Vagina (tissue), 2 donors: Measurements from ENCODE around the gene TEX19. TPM values are rescaled to one million over a fixed set of nuclear protein-coding genes. Genes with fewer than 3 reads are reported as not detected.
"Not testable (repeated sequence)": the region's sequence is repeated elsewhere in the genome, so short reads cannot be mapped to it uniquely, and the experiment has no call there.

Experiments
- DNase-seq, 2 donors: peaks; one replicate each; pipeline ENCODE4 v3.0.0-alpha.2; 2017; ENCODE audit errors: extremely low spot score in 2 of 2
- H3K27ac ChIP-seq: fragments of 200-600 bp; sonication (generic); one replicate; pipeline ENCODE4 v1.5.1; 2019
- H3K27me3 ChIP-seq: fragments of 200-600 bp; sonication (generic); one replicate; pipeline ENCODE4 v1.5.1; 2019
- H3K36me3 ChIP-seq, 2 donors: fragments of 200-600 bp; sonication (generic); one replicate each; pipeline ENCODE4 v1.5.1; 2017 to 2019
- H3K4me1 ChIP-seq: fragments of 200-600 bp; sonication (generic); one replicate; pipeline ENCODE4 v1.5.1; 2019
- H3K4me3 ChIP-seq, 2 donors: fragments of 200-600 bp; sonication (generic); 1 replicate in 1 of 2; 2 replicates in 1 of 2; pipeline ENCODE4 v1.5.1; 2016 to 2019
- H3K9me3 ChIP-seq: fragments of 200-600 bp; sonication (generic); one replicate; pipeline ENCODE4 v1.5.1; 2019
- CTCF ChIP-seq, 3 experiments: fragments of 450-650 bp in 2 of 3; fragments of 200-600 bp in 1 of 3; sonication (generic) in 1 of 3; IDR thresholded peaks; one replicate each; pipeline ENCODE4 v1.5.1; 2017 to 2019; ENCODE audit warnings: antibody characterized with exemption in 3 of 3, mild to moderate bottlenecking in 2 of 3, moderate library complexity in 2 of 3
- POLR2A ChIP-seq, 2 donors: fragments of 450-650 bp; IDR thresholded peaks; one replicate each; pipeline ENCODE4 v1.6.1; 2017; ENCODE audit warnings: antibody characterized with exemption in 2 of 2, mild to moderate bottlenecking in 2 of 2, moderate library complexity in 2 of 2
- POLR2AphosphoS5 ChIP-seq, 2 donors: sonication (generic); formaldehyde crosslinking; IDR thresholded peaks; one replicate each; pipeline ENCODE4 v1.9.0; 2017; ENCODE audit warnings: antibody characterized with exemption in 2 of 2, mild to moderate bottlenecking in 2 of 2, low read depth in 1 of 2; ENCODE audit not compliant: insufficient read depth in 1 of 2
- intact Hi-C: fragments of 100-400 bp; cut with DNase I; formaldehyde crosslinking; loops from one replicate; pipeline ENCODE4 v1.15.1; 2023
- total RNA-seq: library from RNA; depleted of rRNA; stranded (reverse); fragments of >200 nt; gene quantifications from one replicate; pipeline ENCODE4 v1.2.3, GENCODE V29; 2016

TEX19 gene
- total RNA-seq, 1 donor from 2014 or later = not detected

- TF ChIP-seq POLR2A (IDR thresholded peaks at IDR 0.05) (no peak), POLR2AphosphoS5 (IDR thresholded peaks at IDR 0.05; ENCODE audit: insufficient read depth in 1 of 2, low read depth in 1 of 2) (no peak), CTCF (IDR thresholded peaks at IDR 0.05) (no peak)
- Histone ChIP-seq H3K4me1 (no peaks in the 10 kb centered on the region), H3K36me3 (no peaks in the 10 kb centered on the region), H3K4me3 (no peak overlapping the region), H3K9me3 (no peaks in the 10 kb centered on the region), H3K27ac (no peak overlapping the region), H3K27me3 (no peaks in the 10 kb centered on the region)
- no peak for DNase-seq
- intact Hi-C loops = loop anchor here (10.0 kb wide), 1 partner anchor 429 kb away; no protein-coding TSS in a partner anchor
Measured at GRCh38 chr17:82345151-82345976, 13.7 kb upstream of the TEX19 start.

GRCh38 chr17:82346342-82347300 is 12.4 kb upstream of the TEX19 start:
- Histone ChIP-seq H3K4me3 (no peak overlapping the region), H3K4me1 (peaks cover 1% of the 10 kb centered on the region), H3K36me3 (no peaks in the 10 kb centered on the region), H3K27ac (no peak overlapping the region), H3K27me3 (no peaks in the 10 kb centered on the region), H3K9me3 (no peaks in the 10 kb centered on the region)
- intact Hi-C loops = loop anchor here (10.0 kb wide), 1 partner anchor 428 kb away; no protein-coding TSS in a partner anchor
- TF ChIP-seq CTCF (IDR thresholded peaks at IDR 0.05) (no peak), POLR2AphosphoS5 (IDR thresholded peaks at IDR 0.05; ENCODE audit: insufficient read depth in 1 of 2, low read depth in 1 of 2) (no peak), POLR2A (IDR thresholded peaks at IDR 0.05) (no peak)
- no peak for DNase-seq

DNA sequence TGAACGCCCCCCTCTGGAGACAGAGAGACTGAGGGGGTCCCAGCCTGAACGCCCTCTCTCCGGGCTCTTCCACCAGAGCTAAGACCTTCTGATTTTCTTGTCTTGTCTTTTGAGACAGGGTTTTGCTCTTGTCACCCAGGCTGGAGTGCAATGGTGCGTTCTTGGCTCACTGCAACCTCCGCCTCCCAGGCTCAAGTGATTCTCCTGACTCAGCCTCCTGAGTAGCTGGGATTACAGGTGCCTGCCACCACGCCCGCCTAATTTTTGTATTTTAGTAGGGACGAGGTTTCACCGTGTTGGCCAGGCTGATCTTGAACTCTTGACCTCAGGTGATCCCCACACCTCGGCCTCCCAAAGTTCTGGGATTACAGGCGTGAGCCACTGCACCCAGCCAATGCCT is 11.1 kb upstream of the TEX19 start:
- peak overlapping the region; percentile 46 for H3K27ac ChIP-seq
- H3K36me3 ChIP-seq, H3K27me3 ChIP-seq, H3K9me3 ChIP-seq, DNase-seq, H3K4me3 ChIP-seq, H3K4me1 ChIP-seq: not testable (repeated sequence)
- intact Hi-C loops = loop anchor here (10.0 kb wide), 1 partner anchor 427 kb away; no protein-coding TSS in a partner anchor

DNA sequence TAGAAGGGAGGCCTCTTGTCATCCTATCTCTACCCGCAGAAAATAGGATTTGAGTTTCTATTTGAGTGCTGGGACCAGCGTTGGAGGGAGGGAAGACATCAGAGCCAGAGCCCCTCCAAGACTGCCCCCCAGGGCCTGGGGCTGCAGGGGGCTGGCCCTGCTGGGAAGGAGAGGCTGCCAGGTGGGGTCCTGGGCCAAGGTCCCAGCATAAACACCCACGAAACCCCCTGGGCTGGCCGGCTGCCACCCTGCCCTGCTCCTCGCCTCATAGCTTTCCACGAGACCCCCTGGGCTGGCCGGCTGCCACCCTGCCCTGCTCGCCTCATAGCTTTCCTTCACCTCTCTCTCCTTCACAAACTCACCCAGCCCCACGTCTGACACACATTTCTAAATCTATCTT is 10.6 kb upstream of the TEX19 start:
- H3K9me3 ChIP-seq = no peaks in the 10 kb centered on the region
- no peaks in the 10 kb centered on the region for H3K27me3 ChIP-seq
- TF ChIP-seq POLR2AphosphoS5 (IDR thresholded peaks at IDR 0.05; ENCODE audit: insufficient read depth in 1 of 2, low read depth in 1 of 2) = no peak
- no peak for TF ChIP-seq CTCF (IDR thresholded peaks at IDR 0.05)
- no peak for TF ChIP-seq POLR2A (IDR thresholded peaks at IDR 0.05)
- H3K4me1 ChIP-seq = peaks cover 7% of the 10 kb centered on the region
- DNase-seq = no peak
- H3K36me3 ChIP-seq = no peaks in the 10 kb centered on the region
- H3K27ac ChIP-seq = peak overlapping the region; percentile 46
- intact Hi-C loops = loop anchor here (10.0 kb wide), 1 partner anchor 426 kb away; no protein-coding TSS in a partner anchor
- H3K4me3 ChIP-seq = no peak overlapping the region

DNA sequence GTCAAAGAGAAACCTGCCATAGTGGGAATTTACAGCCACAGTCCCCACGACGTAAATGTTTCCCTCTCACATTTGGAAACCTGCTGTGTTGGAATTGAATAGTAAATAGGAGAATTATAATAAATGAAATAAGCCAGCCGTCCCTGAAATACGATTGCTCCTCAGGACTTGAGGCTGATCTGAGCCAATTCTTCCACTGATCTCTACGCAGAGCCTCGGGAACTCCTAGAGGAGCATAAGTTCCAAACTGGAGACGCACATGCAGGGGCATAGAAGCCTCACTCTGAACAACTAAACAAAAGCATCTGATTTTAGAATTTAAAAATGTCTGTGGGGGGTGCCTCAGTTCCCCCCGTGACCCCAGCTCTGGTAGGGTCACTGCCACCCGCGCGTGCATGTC is 10.2 kb upstream of the TEX19 start:
- Histone ChIP-seq H3K27ac (peak overlapping the region; percentile 46), H3K4me1 (peaks cover 7% of the 10 kb centered on the region), H3K27me3 (no peaks in the 10 kb centered on the region), H3K4me3 (no peak overlapping the region), H3K9me3 (no peaks in the 10 kb centered on the region), H3K36me3 (no peaks in the 10 kb centered on the region)
- TF ChIP-seq CTCF (IDR thresholded peaks at IDR 0.05) (no peak), POLR2A (IDR thresholded peaks at IDR 0.05) (no peak), POLR2AphosphoS5 (IDR thresholded peaks at IDR 0.05; ENCODE audit: insufficient read depth in 1 of 2, low read depth in 1 of 2) (no peak)
- intact Hi-C loops = loop anchor here (10.0 kb wide), 1 partner anchor 426 kb away; no protein-coding TSS in a partner anchor
- DNase-seq = no peak
